Skin epidermis (tissue), 12 donors: Measurements from ENCODE around the gene GTF2A1.
"Not testable (repeated sequence)": the region's sequence is repeated elsewhere in the genome, so short reads cannot be mapped to it uniquely, and the experiment has no call there.

ENCODE experiments used
- H3K27ac ChIP-seq, 21 experiments: fragments of 200-600 bp; sonication (generic) in 11 of 21; one replicate each; pipeline ENCODE4 v1.5.0; 2020; ENCODE audit warnings: mild to moderate bottlenecking in 3 of 21, inconsistent platforms in 2 of 21, moderate library complexity in 2 of 21
- H3K4me3 ChIP-seq, 7 experiments: fragments of 200-600 bp; sonication (generic) in 2 of 7; one replicate each; pipeline ENCODE4 v1.5.0; 2020; ENCODE audit warnings: inconsistent platforms in 2 of 7, mild to moderate bottlenecking in 2 of 7, moderate library complexity in 1 of 7

The GTF2A1 gene

DNA sequence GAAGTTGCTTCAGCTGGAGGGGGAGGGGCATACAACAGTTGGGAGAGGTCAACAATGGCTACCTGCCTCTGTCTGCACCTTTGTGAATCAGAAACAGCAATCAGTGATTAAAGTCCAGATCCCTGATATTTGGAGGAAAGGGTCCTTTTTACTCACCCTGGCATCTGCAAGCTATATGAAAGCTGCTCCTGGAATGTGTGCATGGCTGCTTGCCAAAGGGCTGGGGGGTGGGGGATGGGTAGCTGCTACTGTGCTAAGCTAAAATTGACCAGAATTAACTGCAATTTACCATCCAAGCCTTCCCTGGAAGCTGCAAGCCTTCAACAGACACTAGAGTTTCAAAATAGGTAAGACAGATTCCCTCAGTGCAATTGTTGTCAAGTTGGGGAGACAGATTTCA, 13.5 kb upstream of the GTF2A1 start:
- no peak overlapping the region for H3K27ac ChIP-seq
- no peak overlapping the region for H3K4me3 ChIP-seq

GRCh38 chr14:81233615-81234014, 12.9 kb upstream of the GTF2A1 start:
- no peak overlapping the region for H3K4me3 ChIP-seq

GRCh38 chr14:81231540-81231939, 10.8 kb upstream of the GTF2A1 start:
- H3K27ac ChIP-seq: no peak overlapping the region
- H3K4me3 ChIP-seq: no peak overlapping the region

More at GRCh38 chr14:81233615-81234014, 12.9 kb upstream of the GTF2A1 start:
- no peak overlapping the region for H3K27ac ChIP-seq

- H3K4me3 ChIP-seq: no peak overlapping the region
- H3K27ac ChIP-seq: no peak overlapping the region
These were observed 3.5 kb upstream of the GTF2A1 start for GRCh38 chr14:81224222-81224621.

DNA sequence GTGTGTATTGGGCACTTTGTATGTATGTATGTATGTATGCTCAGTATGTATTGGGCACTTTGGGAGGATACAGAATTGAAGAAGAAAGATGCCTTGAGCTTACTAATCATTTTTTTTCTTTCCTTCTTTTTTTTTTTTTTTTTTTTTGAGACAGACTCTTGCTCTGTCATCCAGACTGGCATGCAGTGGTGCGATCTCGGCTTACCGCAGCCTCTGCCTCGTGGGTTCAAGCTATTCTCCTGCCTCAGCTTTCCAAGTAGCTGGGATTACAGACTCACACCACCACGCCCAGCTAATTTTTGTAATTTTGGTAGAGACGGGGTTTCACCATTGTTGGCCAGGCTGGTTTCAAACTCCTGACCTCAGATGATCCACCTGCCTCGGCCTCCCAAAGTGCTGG, 3.0 kb upstream of the GTF2A1 start:
- H3K27ac ChIP-seq: not testable (repeated sequence)

DNA sequence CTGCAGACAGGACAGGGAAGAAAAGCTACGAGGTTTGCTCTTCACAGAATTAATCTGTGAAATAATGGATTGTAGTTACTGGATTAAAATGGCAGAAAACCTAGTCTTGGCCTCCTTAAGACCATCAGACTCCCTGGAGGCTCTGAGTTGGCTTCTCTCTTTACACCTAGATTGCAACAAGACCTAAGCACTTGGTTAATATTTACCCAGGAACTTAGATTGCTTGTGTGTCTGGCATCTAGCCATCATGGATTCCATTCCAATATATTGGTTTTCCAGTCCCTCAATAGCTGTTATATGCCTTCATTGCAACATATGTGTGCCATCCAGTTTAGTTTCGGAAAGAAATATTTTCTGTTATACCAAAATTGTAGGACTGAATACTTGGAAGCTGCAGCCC, 1.9 kb upstream of the GTF2A1 start:
- Histone ChIP-seq H3K4me3 (no peak overlapping the region), H3K27ac (no peak overlapping the region)

More for the DNA sequence above, 3.0 kb upstream of the GTF2A1 start:
- not testable (repeated sequence) for H3K4me3 ChIP-seq

GRCh38 chr14:81222126-81222525, 1.4 kb upstream of the GTF2A1 start:
- peak overlapping the region in 13 of 21 experiments; percentile 94 to 100 (median 98) for H3K27ac ChIP-seq
- no peak overlapping the region for H3K4me3 ChIP-seq

GRCh38 chr14:81221579-81222102, 882 bp upstream of the GTF2A1 start:
- H3K4me3 ChIP-seq: peak overlapping the region; percentile 49 to 84 (median 75)
- H3K27ac ChIP-seq: peak overlapping the region; percentile 86 to 100 (median 98)

- Histone ChIP-seq H3K27ac (peak overlapping the region; percentile 94 to 100 (median 98)), H3K4me3 (peak overlapping the region; percentile 49 to 84 (median 75))
These were observed 254 bp downstream of the GTF2A1 start for GRCh38 chr14:81220580-81220829.

- Histone ChIP-seq H3K27ac (peak overlapping the region; percentile 94 to 100 (median 98)), H3K4me3 (peak overlapping the region; percentile 49 to 84 (median 75))
These were observed 790 bp downstream of the GTF2A1 start for GRCh38 chr14:81219759-81220579.

DNA sequence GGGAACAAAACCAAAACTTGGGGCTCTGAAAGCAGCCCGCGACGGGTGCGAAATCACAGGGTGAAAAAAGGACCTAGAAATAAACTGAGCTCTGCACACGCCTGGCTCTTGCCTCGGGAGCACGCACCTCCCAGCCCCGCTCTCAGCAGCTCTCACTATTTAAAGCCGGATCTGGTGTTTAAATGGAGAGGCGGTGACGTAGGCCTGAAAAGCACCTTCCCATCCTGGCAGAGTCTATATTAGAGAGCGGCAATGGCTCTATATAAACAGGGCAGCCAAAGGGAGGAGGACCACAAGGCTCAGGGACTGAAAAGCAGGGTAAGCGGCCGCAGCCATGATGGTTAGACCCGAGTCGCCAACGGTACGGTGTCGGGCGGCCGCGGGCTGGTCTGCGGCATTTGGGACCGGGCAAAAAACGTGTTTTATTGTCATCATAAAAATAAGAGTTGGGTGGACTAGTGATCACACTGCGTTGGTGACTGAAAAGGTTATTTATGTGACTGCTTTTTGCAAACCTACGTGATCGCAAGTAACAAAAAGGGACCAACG, 1.5 kb downstream of the GTF2A1 start:
- Histone ChIP-seq H3K4me3 (peak overlapping the region; percentile 49 to 84 (median 75)), H3K27ac (peak overlapping the region; percentile 74 to 100 (median 97))

- Histone ChIP-seq H3K27ac (no peak overlapping the region), H3K4me3 (no peak overlapping the region)
These were observed 8.9 kb downstream of the GTF2A1 start for GRCh38 chr14:81211844-81212243.

- H3K4me3 ChIP-seq: no peak overlapping the region
These were observed 11.5 kb downstream of the GTF2A1 start for GRCh38 chr14:81209167-81209836.

DNA sequence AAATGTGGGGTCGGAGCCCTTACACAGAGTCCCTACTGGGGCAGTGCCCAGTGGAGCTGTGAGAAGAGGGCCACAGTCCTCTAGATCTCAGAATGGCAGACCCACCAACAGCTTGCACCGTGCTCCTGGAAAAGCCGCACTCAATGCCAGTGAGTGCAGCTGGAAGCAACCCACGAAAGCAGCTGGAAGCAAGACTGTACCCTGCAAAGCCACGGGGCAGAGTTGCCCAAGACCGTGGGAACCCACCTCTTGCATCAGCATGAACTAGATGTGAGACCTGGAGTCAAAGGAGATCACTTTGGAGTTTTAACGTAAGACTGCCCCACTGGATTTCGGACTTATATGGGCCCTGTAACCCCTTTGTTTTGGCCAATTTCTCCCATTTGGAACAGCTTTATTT, 12.3 kb downstream of the GTF2A1 start:
- Histone ChIP-seq H3K27ac (peak overlapping the region in 1 of 21 experiments; percentile 10), H3K4me3 (no peak overlapping the region)

More at GRCh38 chr14:81209167-81209836, 11.5 kb downstream of the GTF2A1 start:
- H3K27ac ChIP-seq: peak overlapping the region in 2 of 21 experiments; percentile 7 to 10

- Histone ChIP-seq H3K4me3 (no peak overlapping the region), H3K27ac (no peak overlapping the region)
These were observed 14.6 kb downstream of the GTF2A1 start for GRCh38 chr14:81206115-81206514.

- Histone ChIP-seq H3K27ac (no peak overlapping the region), H3K4me3 (no peak overlapping the region)
These were observed 15.1 kb downstream of the GTF2A1 start for GRCh38 chr14:81205639-81206038.

DNA sequence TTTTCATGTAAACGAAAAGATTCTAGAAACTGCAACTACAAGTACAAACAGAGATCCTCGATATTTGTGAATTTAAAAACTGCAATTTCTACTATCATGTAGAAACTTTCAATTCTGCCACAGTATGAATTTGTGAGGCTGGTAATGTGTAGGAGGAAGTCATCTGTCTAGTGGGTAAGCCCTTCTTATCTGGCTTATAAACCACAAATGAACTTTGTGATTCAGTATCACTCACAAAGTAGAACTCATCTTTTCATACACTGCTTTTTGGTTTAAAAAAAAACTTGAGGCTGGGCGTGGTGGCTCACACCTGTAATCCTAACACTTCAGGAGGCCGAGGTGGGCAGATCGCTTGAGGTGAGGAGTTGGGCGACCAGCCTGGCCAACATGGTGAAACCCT, 20.7 kb downstream of the GTF2A1 start:
- no peak overlapping the region for H3K27ac ChIP-seq
- H3K4me3 ChIP-seq: no peak overlapping the region

DNA sequence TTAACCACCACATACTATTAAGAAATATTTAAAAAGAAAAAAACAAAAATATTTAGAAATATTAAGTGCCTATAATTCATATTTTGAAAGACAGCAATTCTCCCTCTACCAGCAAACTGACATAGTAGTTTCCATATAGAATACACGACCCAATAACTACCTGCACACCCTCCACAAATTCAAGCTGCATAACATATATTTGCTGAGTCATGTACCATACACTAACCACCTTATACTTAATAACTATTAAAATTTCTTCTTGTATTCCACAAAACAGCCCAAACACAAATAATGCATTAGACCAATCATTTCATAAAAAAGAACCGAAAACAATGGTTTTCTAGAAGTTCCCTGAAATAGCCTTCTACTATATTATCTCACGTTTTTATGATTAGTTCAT, 21.7 kb downstream of the GTF2A1 start:
- no peak overlapping the region for H3K4me3 ChIP-seq
- no peak overlapping the region for H3K27ac ChIP-seq

GRCh38 chr14:81198651-81199050, 22.1 kb downstream of the GTF2A1 start:
- Histone ChIP-seq H3K27ac (no peak overlapping the region), H3K4me3 (no peak overlapping the region)

DNA sequence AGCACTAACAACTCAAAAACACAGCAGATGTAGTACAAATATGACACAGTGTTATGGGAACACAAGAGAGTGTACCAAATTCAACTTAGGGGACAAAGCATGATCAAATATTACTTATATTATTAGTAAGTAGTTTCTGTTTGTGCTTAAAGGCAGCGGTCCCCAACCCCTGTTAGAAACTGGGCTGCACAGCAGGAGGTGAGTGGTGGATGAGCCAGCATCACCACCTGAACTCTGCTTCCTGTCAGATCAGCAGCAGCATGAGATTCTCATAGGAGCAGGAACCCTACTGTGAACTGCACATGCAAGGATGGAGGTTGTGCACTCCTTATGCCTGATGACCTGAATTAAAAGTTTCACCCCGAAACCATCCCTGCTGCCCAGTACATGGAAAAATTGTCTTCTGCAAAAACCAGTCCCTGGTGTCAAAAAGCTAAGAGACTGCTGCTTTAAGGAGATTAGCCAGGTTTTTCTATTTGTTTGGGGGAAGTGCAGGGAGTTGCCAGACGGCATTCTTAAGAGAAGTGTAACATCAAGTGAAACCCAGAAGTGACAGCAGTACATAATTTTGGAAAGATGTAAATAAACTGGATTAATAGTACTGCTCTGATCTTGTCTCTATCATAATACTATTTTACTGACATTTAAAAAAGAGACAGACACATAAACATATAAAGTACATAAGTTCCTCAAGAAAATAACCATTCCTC, 26.7 kb downstream of the GTF2A1 start:
- Histone ChIP-seq H3K4me3 (no peak overlapping the region), H3K27ac (no peak overlapping the region)
